ENCODE data around the gene CLDND2.

CLDND2 gene

DNA sequence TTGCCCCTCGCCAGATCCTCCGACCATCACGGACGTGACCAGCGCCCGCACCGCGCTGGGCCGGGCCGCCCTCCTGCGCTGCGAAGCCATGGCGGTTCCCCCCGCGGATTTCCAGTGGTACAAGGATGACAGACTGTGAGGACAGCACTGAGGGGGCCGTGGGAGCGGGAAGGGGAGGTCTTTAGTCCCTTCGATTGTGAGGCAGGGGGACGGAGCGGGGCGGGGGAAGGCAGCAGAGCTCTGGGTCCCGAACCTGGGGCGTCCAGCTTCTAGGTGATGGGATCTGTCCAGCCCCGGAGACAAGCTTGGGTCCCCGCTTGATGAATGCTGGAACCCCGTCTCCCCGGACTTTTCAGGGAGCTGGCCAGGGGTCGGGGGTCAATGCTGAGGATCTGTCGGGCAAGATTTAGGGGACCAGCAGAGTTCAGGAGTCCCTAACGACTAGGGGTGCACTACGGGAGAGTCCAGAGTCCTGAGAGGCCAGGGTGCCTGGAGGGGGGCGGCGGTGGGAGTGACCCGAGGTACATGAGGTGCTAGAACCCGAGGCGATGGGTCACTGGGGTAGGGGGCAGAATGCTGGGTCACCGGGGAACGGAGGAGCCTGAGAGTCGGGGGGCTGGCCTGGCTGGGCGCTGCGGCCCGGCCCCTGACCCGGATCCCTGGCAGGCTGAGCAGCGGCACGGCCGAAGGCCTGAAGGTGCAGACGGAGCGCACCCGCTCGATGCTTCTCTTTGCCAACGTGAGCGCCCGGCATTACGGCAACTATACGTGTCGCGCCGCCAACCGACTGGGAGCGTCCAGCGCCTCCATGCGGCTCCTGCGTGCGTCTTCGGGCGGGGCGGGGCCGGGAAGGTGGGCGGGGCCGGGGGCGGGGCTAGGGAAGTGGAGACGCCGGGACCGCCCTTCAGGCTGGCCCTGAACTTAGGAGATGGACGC lies 41.5 kb downstream of the CLDND2 start:
- no peak for DNase-seq

DNA sequence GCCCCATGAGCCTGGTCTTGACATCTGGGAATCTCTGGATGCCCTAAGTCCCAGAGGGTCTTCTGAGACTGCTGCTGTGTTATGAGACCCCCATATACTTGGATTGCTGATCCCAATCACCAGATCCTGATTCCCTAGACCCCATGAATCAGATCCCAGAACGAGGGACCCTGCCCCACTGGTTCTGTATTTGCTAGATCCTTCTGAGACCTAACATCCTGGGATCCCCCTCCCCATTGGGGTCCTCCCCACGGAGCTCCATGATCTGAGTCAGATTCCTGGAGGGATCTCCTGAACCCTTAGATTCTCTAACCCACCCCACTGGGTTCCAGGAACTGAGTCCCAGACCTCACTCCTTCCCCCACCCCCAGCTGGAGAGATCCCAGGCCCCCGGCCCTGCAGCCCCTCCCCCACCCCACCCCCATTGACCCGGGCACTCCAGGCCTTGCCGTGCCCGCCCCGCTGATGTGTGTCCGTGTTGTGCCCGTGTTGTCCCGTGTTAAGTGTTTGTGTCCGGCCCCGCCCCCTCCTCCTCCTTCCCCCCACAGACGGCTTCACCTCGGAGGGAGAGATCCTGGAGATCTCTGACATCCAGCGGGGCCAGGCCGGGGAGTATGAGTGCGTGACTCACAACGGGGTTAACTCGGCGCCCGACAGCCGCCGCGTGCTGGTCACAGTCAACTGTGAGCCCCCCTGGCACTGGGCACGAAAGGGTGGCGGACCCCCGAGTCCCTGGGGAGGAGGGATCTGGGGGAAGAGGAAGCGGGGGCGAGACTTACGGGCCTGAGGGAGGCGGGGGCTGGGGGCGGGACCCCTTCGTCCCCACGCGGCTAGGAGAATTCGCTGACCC lies 42.4 kb downstream of the CLDND2 start:
- no peak for DNase-seq

DNA sequence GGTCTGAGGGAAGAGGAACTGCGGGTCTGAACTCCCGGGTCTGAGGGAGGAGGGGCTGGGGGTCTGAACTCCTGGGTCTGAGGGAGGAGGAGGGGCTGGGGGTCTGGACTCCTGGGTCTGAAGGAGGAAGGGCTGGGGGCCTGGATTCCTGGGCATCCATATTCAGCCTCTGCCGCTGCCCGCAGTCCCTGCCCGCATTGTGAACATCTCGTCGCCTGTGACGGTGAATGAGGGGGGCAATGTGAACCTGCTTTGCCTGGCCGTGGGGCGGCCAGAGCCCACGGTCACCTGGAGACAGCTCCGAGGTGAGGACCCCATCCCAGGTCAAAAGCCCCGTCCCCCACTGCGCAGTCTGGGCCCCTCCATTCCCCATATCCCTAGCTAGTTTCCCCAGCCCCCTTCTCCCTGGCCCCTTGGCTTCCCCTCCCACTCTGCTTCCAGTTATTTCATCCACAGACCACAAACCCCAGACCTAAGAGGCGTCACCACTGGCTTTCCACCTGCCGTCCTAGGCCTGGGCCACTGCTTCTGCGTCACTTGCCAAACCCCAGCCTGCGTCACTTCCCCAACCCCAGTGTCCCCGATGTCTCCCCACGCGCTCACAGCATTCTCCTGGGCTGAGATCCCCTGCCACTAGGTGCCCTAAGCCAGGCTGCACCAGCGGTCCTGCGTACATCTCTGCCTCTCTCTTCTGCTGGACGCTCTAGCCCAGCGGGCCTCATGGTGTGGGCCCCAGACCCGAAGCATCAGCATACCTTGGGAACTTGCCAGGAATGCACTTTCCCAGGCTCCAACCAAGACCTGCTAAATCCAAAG lies 43.4 kb downstream of the CLDND2 start:
- no peak for DNase-seq

DNA sequence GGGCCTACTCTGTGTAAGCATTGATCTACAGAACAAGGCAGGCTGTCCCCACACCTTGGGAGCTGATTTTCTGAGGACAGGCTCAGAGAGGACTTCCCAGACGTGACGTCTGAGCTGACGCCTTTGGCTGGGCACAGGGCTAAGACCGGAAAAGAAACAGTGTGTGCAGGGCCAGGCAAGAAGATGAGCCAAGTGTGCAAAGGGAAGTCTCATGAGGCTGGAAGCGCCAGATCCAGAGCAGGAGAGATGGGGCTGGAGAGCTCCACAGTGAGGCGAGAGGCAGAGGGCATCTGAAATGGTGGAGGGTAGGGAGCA lies 44.7 kb downstream of the CLDND2 start:
- DNase-seq = no peak

DNA sequence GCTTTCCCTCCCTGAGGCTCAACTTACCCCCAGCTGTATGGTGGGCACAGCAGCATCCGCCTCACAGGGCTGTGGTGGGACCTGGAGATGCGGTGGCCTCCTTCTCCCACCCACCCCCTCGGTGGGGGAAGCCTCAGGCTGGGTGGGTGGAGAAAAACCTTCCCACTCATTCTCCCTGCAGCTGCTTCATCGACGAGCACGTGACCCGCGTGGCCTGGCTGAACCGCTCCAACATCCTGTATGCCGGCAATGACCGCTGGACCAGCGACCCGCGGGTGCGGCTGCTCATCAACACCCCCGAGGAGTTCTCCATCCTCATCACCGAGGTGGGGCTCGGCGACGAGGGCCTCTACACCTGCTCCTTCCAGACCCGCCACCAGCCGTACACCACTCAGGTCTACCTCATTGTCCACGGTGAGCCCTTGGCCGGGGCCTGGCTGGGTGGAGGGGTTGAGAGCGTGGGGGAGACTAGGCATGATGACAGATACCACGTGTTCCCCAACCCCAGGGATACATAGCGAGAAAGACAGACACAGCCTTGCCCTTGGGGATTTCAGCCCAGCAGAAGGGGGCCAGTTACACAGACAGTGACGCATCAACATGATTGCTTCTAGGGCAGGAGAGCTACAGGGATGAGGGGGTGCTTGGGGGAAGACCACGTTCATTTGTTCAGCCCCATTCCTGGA lies 45.2 kb downstream of the CLDND2 start:
- no peak for DNase-seq

DNA sequence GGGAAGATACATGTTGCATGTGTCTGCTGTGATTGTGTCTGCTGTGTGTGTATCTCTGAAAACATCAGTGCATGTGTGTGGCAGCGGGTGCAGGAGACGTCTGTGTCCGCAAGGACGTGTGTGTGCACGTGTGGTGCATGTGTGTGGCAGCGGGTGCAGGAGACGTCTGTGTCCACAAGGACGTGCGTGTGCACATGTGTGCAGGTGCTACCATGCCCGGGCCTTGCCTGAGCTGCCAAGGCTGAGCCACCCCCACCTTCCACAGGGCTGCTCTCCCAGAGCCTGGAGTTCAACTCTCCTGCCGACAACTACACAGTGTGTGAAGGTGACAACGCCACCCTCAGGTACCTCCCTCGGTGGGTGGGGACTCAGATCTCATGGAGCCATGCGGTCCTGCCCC lies 47.0 kb downstream of the CLDND2 start:
- no peak for DNase-seq

DNA sequence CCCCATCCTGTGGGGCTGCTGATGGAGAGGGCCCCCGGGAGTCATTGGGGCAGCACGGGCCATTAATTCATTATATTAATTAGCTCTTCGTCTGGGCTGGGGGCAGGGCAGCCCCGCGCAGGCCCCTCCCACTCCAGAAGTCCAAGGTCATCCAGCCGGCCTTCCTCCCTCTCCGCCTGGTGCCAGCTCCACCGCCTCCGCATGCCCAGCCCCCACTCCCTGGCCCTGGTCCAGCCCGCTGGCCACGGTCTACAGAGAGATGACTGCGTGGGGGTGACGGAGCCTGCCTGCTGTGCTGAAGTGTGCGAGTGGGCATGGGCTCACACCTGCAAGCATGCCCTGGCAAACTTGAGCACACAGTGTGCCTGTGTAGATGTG lies 48.5 kb downstream of the CLDND2 start:
- no peak for DNase-seq

DNA sequence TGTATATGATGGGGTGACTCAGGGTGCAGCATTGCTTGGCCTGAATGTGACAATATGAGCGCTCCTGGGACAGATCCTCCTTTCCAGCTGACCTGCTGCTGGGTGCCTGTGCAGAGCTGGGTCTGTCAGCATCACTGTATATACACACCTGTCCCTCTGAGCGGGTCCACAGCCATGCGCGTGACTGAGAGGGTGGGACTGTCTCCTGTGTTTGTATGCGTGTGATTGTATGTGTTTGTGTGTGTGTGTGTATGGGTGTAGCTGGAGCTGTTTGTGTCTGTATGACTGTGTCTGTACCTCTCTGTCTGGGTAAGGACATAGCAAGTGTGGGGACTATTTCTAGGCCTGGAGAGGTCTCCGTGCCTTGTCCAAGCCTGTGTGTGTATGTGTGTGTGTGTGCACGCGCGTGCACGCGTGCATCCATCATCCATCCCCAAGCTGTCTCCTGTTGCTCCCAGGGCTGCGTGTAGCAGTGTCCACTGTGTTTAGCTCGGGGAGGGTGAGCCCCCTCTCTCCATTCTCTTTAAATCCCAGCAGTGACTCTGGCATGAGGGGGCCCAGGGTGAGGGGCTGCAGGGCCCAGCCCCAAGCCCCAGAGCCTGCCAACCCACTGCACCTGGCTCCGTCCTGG lies 49.0 kb downstream of the CLDND2 start:
- no peak for DNase-seq

DNA sequence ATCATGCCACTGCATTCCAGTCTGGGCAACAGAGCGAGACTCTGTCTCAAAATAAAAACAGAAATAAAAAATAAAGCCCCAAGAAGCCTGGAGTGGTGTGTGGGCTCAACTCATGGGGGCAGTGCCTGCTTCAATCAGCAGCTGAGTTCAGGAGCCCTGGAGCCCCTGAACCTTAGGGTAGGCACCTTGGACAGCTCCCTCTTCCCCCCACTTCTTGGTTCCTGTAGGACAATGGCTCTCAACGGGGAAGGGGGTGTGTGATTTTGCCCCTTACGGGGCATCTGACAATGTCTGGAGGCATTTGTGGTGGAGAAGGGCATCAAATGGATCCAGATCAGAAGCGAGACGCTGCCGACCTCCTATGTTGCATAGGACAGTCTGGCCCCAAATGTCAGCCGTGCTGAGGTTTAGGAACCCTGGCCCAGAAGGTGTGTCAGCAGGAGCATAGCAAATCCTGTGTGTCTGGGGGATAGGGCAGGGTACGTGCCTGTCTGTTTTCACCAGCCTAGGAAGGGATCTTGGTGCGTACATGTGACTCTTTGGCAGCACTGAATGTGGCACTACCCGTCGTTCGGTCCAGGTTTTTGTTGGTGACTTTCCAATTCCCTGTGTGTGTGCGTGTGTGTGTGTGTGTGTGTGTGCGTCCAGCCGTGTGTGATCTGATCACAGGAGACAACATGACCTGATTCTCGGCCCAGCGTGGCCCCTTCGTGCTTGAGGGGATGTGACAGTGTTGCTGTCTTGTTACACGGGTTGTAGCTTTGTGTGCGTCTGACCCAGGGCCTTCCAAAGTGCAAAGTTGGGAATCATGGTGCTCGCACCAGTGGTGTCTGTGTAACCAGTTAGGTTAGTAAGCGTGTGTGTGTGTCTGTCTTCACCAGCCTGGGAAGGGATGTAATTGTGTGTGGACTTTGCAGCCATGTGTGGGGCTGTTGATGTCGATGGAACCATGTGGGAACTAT lies 49.8 kb downstream of the CLDND2 start:
- DNase-seq = no peak

DNA sequence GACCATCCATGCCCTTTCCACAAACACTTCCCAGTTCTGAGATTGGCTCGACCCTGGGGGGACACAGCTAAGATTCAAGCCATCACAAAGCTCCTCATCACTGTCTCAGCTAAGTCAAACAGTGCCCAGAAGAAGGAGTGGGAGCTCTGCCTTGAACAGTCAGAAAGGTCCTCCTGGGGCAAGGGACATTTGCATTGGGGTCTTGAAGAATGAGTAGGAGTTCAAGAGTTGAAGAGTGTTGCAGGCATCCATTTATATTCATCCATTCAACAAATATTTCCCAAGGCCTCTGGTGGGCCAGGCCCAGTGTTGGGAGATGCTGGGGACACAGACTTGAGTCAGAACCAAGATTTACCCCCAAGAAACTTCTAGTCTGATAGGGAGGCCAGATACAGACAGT lies 50.8 kb downstream of the CLDND2 start:
- DNase-seq = no peak

DNA sequence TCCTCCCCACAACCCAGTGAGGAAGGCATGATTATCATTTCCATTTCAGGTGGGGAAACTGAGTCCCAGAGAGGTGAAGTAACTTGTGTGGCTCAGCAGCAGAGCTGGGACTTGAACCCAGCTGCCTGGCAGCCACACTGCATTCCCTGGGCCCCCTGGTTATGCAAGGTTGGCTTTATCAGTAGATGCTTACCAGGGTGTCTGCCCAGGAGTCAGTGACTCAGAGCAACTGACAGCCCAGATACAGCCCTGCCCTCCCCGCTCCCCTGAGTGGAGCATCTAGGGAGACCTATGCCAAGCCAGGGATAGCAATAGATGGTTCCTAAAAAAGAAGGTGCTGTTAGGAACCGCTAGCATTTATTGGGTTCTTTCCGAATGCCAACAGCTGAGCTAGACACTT lies 51.4 kb downstream of the CLDND2 start:
- no peak for DNase-seq

Data from NCI-H2081 (cell line).